Esophagus squamous epithelium (tissue), 5 donors: Measurements from ENCODE around the gene SLC6A4. TPM values are rescaled to one million over a fixed set of nuclear protein-coding genes. Genes with fewer than 3 reads are reported as not detected.

Experiments used
- DNase-seq: peaks from one replicate; lab custom pipeline; 2025; lab: John Stamatoyannopoulos, UW
- H3K27ac ChIP-seq, 4 donors: fragments of 200-600 bp; sonication (generic); one replicate each; pipeline ENCODE4 v1.5.1; 2016 to 2019; ENCODE audit warnings: mild to moderate bottlenecking in 1 of 4
- H3K27me3 ChIP-seq, 4 donors: fragments of 200-600 bp; sonication (generic); 1 replicate in 3 of 4; 2 replicates in 1 of 4; pipeline versions ENCODE4 v1.5.1 to v1.6.0; 2017 to 2021; ENCODE audit warnings: antibody characterized with exemption in 1 of 4
- H3K36me3 ChIP-seq, 3 donors: fragments of 200-600 bp; sonication (generic); one replicate each; pipeline ENCODE4 v1.5.1; 2016 to 2019
- H3K4me1 ChIP-seq, 3 donors: fragments of 200-600 bp; sonication (generic); one replicate each; pipeline ENCODE4 v1.5.1; 2017 to 2019
- H3K4me3 ChIP-seq, 4 donors: fragments of 200-600 bp; sonication (generic); 1 replicate in 3 of 4; 2 replicates in 1 of 4; pipeline ENCODE4 v1.5.1; 2016 to 2019; ENCODE audit warnings: mild to moderate bottlenecking in 2 of 4, moderate library complexity in 1 of 4
- H3K9me3 ChIP-seq, 3 donors: fragments of 200-600 bp; sonication (generic); one replicate each; pipeline ENCODE4 v1.5.1; 2016 to 2019
- POLR2A ChIP-seq, 4 donors: fragments of 450-650 bp; IDR thresholded peaks; one replicate each; pipeline ENCODE4 v1.6.1; 2017; ENCODE audit warnings: antibody characterized with exemption in 4 of 4, mild to moderate bottlenecking in 4 of 4, moderate library complexity in 3 of 4
- WGBS, 2 donors: methylation state at CpG; one replicate each; pipeline ENCODE4 v1.1.5; 2018; 5-methylcytosine and 5-hydroxymethylcytosine counted together
- intact Hi-C: fragments of 100-400 bp; cut with DNase I; formaldehyde crosslinking; loops from one replicate; pipeline ENCODE4 v1.15.0; 2022
- total RNA-seq, 4 donors: library from RNA; depleted of rRNA; stranded (reverse); fragments of >200 nt; gene quantifications; one replicate each; pipeline ENCODE4 v1.1.0, GENCODE V29; 2016
- TF ChIP-seq, protein P1 (sequence below), 6 experiments: fragments of 450-650 bp in 4 of 6; fragments of 200-600 bp in 2 of 6; sonication (generic) in 2 of 6; IDR thresholded peaks; one replicate each; pipeline ENCODE4 v1.5.1; 2016 to 2019; ENCODE audit warnings: antibody characterized with exemption in 6 of 6, mild to moderate bottlenecking in 4 of 6, moderate library complexity in 4 of 6
- donor health status: DM: yes; HTN: yes; CAD: no.

The SLC6A4 gene
- total RNA-seq, 4 donors from 2014 or later = 0.48 to 8.2 (median 3.5) TPM

DNA sequence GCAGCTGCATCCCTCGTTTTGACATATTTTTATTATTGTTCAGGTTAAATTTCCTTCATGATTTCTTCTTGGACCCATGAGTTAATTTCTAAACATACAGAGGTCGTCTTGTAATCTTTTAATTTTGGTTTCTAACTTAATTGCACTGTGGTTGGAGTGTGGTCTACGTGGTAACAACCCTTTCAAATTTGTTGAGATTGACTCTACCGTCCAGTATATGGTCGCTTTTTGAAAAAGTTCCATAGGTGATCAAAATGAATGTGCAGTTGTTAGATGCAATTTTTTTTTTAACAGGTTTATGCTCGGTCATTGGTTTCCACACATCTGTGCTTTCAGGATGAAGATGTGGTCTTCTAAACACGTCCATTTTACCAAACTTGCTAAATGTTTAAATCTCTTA lies 11.0 kb upstream of the SLC6A4 start:
- H3K9me3 ChIP-seq = no peaks in the 10 kb centered on the region
- no peaks in the 10 kb centered on the region for H3K4me1 ChIP-seq
- H3K27ac ChIP-seq = no peak overlapping the region
- H3K27me3 ChIP-seq = no peaks in the 10 kb centered on the region
- no peak overlapping the region for H3K4me3 ChIP-seq
- H3K36me3 ChIP-seq = peaks cover 0 to 51% (median 3%) of the 10 kb centered on the region in 3 donors
- TF ChIP-seq POLR2A (IDR thresholded peaks at IDR 0.05) = no peak
- TF ChIP-seq, protein P1, sequence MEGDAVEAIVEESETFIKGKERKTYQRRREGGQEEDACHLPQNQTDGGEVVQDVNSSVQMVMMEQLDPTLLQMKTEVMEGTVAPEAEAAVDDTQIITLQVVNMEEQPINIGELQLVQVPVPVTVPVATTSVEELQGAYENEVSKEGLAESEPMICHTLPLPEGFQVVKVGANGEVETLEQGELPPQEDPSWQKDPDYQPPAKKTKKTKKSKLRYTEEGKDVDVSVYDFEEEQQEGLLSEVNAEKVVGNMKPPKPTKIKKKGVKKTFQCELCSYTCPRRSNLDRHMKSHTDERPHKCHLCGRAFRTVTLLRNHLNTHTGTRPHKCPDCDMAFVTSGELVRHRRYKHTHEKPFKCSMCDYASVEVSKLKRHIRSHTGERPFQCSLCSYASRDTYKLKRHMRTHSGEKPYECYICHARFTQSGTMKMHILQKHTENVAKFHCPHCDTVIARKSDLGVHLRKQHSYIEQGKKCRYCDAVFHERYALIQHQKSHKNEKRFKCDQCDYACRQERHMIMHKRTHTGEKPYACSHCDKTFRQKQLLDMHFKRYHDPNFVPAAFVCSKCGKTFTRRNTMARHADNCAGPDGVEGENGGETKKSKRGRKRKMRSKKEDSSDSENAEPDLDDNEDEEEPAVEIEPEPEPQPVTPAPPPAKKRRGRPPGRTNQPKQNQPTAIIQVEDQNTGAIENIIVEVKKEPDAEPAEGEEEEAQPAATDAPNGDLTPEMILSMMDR (IDR thresholded peaks at IDR 0.05) = no peak
- WGBS, 2 donors = 79 to 86% methylated on average over 7 of the region's 7 CpGs
- intact Hi-C loops = no loop called here
- no peak for DNase-seq

DNA sequence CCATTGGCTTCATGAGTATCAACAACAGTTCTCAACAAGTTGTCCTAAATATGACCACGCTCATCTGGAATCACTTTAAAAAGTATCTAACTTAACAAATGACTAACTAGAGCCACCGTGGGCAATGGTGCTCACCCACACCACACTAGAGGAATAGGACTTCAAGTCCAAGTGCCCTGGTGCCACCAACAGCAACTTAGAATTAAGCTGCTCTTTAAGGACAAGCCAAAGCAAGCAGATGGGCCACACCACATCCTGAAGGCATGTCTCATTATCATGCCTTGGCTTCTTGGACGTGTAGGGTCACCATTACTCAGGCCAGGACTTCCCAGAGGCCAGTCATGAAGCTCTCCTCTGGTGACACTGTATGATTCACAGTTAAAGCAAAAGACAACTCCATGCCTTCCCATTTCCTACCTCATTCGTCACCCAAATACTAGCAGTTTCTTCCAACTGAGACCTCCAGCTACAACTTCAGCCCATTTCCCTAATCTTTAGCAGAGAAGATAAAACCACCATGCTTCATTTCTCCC lies 9.4 kb upstream of the SLC6A4 start:
- H3K4me3 ChIP-seq = no peak overlapping the region
- H3K9me3 ChIP-seq = no peaks in the 10 kb centered on the region
- H3K36me3 ChIP-seq = peaks cover 0 to 36% (median 3%) of the 10 kb centered on the region in 3 donors
- no peak for DNase-seq
- TF ChIP-seq, protein P1 (IDR thresholded peaks at IDR 0.05) = no peak
- TF ChIP-seq POLR2A (IDR thresholded peaks at IDR 0.05) = no peak
- no peak overlapping the region for H3K27ac ChIP-seq
- peaks cover 0 to 11% (median 0%) of the 10 kb centered on the region in 4 donors for H3K27me3 ChIP-seq
- no peaks in the 10 kb centered on the region for H3K4me1 ChIP-seq
- whole genome bisulfite sequencing, 2 donors = 61 to 67% methylated on average over 4 of the region's 4 CpGs
- intact Hi-C loops = no loop called here

DNA sequence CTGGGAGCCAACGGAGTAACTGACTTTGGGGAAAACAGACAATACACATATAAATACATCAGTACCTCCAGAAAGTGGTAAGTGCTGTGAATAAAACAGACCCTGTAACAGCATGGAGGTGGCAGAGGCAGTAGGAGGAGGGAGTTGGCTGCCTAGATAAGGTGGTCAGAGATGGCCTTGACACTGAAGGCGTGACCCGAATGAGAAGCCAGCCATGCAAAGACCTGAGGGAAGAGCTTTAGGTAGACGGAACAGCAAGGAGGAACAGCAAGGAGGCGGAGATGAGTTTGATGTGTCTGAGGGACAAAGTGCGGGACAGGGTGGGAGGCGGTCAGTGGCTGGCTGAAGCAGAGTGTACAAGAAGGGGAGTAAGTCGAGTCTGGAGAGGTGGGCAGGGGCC lies 8.1 kb upstream of the SLC6A4 start:
- peaks cover 0 to 24% (median 0%) of the 10 kb centered on the region in 4 donors for H3K27me3 ChIP-seq
- peaks cover 0 to 22% (median 1%) of the 10 kb centered on the region in 3 donors for H3K36me3 ChIP-seq
- H3K27ac ChIP-seq = no peak overlapping the region
- H3K4me3 ChIP-seq = no peak overlapping the region
- 84 to 89% methylated on average over 7 to 8 of the region's 8 CpGs for WGBS, 2 donors
- no peak for DNase-seq
- no peaks in the 10 kb centered on the region for H3K9me3 ChIP-seq
- no peak for TF ChIP-seq POLR2A (IDR thresholded peaks at IDR 0.05)
- TF ChIP-seq, protein P1 (IDR thresholded peaks at IDR 0.05) = no peak
- intact Hi-C loops = no loop called here
- peaks cover 0 to 1% (median 0%) of the 10 kb centered on the region in 3 donors for H3K4me1 ChIP-seq

DNA sequence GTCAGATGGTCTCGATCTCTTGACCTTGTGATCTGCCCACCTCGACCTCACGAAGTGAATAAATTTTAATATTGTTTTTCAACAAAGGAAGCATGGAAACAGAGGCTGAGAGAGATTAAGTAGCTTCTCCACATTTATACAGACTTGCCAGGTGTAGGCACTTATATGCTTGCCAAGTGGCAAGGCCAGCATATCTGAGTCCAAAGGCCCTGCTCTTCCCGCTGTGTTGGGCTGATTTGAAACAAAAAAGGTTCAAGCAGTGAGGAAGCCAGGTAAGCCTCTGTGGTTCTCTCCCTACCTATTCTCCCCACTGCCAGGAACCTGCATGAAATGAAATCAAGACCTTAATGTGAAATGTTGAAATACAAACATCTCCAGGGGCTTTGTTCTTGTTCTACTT lies 7.5 kb upstream of the SLC6A4 start:
- H3K4me3 ChIP-seq = no peak overlapping the region
- no peaks in the 10 kb centered on the region for H3K9me3 ChIP-seq
- H3K27ac ChIP-seq = no peak overlapping the region
- TF ChIP-seq, protein P1 (IDR thresholded peaks at IDR 0.05) = no peak
- TF ChIP-seq POLR2A (IDR thresholded peaks at IDR 0.05) = no peak
- no peak for DNase-seq
- H3K4me1 ChIP-seq = peaks cover 0 to 7% (median 0%) of the 10 kb centered on the region in 3 donors
- peaks cover 0 to 30% (median 0%) of the 10 kb centered on the region in 4 donors for H3K27me3 ChIP-seq
- WGBS, 2 donors = 87 to 100% methylated on average over 4 of the region's 4 CpGs
- H3K36me3 ChIP-seq = peaks cover 0 to 17% (median 0%) of the 10 kb centered on the region in 3 donors
- intact Hi-C loops = no loop called here

DNA sequence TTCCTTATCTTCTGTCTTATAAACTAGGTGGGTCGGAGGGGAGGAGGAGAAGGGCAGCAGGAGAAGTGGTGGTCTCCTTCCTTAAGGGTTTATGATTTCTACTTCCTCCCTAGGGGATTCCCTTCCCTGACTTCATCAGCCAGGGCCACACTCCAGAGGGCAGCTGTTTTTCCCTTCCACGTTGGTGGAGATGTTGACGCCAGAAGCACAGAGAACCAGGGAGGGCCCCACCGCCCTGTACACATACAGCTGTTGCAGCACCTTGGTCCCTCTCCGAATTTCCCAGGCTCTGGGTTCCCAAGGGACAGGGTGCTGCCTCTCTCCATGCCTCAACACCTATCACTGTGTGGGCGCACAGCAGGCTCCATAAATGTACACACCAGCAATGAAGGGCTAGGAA lies 5.6 kb upstream of the SLC6A4 start:
- Histone ChIP-seq H3K27me3 (peaks cover 0 to 49% (median 2%) of the 10 kb centered on the region in 4 donors), H3K9me3 (no peaks in the 10 kb centered on the region), H3K36me3 (no peaks in the 10 kb centered on the region), H3K4me1 (peaks cover 7 to 27% (median 12%) of the 10 kb centered on the region in 3 donors), H3K27ac (no peak overlapping the region), H3K4me3 (no peak overlapping the region)
- no peak for DNase-seq
- intact Hi-C loops = no loop called here
- WGBS, 2 donors = 17 to 87% methylated on average over 1 to 6 of the region's 6 CpGs
- TF ChIP-seq, protein P1 (IDR thresholded peaks at IDR 0.05) = no peak
- no peak for TF ChIP-seq POLR2A (IDR thresholded peaks at IDR 0.05)
